GM21447 (cell line): ENCODE results near the gene ARMC6.
"Not testable (repeated sequence)": the region's sequence is repeated elsewhere in the genome, so short reads cannot be mapped to it uniquely, and the experiment has no call there.

ENCODE experiments used
- ATAC-seq: cut with Tn5 transposase; IDR thresholded peaks from one replicate; pipeline ENCODE4 v1.9.1; 2021; ENCODE audit not compliant: unreplicated experiment

The ARMC6 gene

DNA sequence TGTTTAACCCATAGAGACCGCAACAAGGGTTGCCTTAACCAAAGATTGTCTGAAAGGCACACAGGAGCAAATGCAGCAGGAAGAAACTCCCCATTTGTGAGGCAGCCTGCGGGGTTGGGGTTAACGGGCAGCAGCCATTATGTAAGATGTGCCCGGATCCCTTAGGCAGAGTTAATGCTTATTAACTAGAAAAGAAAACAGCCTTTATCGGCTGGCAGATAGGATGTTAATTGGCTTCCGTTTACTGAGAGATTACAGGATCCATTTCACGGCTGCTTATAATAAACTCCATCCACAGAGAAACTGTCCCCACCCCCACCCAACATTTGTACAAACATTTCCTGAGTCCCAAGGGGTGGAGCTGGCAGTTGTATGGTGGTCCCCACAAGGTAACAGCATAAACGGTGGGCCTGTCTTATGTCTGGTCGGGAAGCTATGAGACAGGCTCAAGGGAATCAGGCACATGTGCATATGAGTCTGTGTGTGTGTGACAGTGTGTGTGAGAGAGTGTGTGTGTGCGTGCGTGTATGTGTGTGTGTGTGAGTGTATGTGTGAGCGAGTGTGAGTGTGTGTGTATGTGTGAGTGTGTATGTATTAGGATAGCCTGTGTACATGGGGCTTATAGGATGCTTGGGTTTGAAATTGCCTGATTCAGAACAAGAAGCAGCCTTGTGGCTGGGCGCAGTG is 40.9 kb downstream of the ARMC6 start:
- ATAC-seq, result no peak

DNA sequence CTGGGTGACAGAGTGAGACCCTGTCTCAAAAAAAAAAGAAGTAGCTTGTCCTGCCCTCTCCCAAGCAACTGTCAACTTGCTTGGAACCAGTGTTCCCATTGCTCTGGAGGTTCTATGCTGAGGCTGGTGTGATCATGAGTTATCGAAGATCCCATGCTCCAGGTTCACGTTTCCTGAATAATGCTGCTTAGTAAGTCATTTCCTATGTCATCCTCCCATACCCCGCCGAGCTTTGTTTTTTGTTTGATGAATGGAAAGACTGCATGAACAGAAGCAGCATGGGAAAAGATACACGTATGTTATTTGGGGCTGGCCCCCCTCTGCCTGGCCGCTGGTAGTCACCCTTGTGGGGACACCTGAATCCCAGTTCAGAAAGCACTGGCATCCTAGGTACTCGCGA is 41.7 kb downstream of the ARMC6 start:
- ATAC-seq, result no peak

DNA sequence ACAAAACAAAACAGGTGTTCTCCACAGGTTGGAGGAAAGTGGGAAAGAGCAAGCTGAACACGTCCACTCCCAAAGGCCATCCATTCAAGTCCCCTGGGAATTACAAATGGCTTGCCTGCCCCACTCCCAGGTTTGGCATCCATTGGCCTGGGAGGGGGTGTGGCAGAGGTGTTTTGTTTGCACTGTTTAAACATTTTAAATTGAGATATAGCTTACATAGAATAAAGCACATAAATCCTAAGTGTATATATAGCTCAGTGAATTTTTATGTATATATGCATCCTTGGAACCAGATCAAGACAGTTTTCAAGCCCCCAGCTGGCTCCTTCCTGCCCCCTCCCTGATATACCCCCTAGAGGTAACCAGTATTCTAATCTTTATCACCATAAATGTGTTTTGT is 43.1 kb downstream of the ARMC6 start:
- ATAC-seq, result no peak

DNA sequence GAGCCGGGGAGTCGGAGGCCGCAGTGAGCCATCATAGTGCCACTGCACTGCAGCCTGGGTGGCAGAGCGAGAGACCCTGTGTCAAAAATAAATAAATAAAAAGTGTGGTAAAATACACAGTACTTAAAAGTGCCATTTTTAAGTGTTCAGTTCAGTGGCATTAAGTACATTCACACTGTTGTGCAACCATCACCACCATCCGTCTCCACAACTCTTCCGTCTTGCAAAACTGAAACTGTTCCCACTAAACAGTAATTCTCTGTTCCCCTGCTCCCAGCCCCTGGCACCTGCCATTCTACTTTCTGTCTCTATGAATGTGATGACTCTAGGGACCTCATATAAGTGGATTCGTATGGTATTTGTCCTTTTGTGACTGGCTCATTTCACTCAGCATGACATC is 43.7 kb downstream of the ARMC6 start:
- no peak for ATAC-seq

DNA sequence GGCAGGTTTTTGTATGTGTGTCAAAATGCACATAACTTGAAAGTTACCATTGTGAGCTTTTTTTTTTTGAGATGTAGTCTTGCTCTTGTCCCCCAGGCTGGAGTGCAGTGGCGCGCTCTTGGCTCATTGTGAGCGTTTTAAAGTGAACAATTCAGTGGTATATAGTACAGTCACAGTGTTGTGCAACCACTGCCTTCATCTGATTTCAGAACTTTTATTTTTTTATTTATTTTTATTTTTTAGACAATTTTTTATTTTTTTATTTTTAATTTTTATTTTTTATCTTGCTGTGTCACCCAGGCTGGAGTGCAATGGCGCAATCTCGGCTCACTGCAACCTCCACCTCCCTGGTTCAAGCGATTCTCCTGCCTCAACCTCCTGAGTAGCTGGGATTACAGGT is 45.4 kb downstream of the ARMC6 start:
- no peak for ATAC-seq

DNA sequence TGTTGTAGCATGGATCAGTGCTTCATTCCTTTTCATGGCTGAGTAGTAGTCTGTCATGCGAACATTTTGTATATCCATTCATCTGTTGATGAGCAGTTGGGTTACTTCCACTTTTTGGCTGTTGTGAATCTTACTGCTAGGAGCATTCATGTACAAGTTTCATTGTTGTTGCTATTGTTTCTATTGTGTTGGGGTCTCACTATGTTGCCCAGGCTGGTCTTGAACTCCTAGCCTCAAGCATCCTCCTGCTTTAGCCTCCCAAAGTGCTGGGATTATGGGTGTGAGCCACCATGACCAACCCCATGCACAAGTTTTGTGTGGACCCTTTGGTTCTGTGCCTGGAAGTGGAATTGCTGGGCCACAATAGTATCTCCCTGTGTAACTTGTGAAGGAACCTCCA is 46.2 kb downstream of the ARMC6 start:
- ATAC-seq, result no peak

DNA sequence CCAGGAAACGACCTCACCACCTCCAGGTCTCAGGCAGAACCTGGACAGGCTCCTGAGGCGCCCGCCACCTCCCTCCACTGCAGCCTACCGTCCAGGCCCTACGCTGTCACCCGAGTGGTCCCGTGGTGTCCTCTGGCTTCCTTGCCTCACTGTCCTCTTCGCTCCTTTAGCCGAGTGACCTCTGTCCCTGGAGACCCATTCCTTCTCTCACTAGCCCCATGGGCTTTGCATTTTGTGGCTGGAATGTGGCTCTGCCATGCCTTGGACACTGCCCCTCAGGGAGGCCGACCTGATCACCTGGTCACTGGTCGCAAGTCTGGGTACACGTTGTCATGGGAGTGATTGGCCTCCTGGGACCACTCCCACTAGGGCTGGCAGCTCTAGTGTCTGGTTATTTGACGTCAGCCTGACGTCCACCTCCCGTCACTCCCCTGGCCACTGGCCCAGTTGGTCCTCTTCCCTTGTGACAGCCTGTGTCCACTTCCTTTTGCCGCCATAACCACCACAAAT is 48.3 kb downstream of the ARMC6 start:
- no peak for ATAC-seq

DNA sequence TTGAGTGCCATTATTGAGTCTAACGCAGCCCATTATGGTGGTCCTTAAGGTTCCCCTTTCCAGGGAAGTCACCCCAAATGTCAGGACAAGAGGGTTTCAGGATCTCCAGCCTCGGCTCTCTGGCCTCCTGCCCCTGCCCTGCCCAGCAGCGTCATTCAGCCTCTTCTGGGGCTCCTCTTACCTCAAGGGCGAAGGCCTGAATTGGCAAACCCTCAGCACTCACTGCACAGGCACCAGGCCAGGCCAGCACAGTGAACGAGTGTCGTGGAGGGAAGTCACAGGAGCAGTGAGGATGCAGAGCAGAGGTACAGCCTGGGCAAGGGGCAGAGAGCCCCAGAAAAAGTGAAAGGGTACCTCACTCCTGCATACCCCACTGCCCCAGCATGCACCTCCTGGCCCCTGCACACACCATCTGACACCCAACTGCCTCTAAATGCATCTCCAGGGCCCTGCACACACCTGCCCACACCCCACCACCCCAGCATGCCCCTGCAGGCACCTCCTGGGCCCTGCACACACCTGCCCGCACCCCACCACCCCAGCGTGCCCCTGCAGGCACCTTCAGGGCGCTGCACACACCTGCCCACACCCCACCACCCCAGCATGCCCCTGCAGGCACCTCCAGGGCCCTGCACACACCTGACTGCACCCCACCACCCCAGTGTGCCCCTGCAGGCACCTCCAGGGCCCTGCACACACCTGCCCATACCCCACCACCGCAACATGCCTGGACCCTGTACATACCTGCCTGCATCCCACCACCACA is 50.2 kb downstream of the ARMC6 start:
- no peak for ATAC-seq

DNA sequence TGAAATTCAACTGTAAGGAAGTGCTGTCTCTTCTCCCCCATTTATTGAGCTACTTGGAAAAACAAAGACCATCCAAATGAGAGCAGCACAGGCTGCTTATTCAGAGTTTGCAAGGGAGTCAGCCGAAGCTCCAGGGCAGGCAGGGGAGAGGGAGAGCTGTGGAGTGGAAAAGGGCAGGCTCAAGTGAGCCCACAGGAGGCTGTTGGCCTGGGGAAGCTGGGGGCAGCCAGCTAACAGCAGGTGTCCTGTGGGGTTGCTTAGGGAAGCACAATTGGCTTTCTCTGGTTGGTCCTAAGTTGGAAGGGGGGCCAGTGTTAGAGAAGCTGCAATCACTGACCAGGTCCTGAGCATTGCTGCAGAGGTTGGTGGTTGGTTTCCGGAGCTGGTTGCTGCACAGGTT is 54.3 kb downstream of the ARMC6 start:
- ATAC-seq, result no peak

DNA sequence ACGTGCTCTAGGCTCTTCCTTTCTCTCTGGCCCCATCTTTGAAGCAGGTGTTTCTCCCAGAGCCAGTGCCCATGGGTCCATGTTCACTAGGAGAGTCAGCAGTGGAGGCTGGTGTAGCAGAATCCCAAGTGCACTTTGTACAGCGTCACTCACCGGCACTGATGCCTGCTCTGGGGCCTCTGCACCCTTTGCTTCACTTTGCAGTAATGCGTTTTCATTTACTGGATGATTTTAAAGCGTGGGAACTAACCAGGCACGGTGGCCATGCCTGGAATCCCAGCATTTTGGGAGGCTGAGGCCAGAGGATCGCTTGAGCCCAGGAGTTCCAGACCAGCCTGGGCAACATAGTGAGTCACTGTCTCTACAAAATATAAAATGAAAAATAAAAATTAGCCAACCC is 61.1 kb downstream of the ARMC6 start:
- ATAC-seq, result no peak

DNA sequence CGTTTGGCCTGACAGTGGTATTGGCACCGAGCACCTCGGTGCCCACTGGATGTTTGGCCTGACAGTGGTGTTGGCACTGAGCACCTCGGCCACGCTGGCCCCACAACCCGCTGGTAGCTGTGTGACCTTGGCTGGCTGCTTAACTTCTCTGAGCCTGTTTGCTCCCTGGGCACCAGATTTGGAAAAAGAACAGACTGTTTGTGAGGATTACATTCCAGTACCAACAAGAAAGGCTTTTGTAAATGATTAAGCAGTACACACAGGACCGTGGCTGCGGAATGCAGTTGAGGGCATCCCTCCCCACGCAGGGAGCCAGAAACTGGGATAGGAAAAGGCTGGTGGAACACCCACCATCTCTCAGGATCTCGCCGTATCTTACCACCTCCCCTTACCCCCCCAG is 62.3 kb downstream of the ARMC6 start:
- no peak for ATAC-seq

DNA sequence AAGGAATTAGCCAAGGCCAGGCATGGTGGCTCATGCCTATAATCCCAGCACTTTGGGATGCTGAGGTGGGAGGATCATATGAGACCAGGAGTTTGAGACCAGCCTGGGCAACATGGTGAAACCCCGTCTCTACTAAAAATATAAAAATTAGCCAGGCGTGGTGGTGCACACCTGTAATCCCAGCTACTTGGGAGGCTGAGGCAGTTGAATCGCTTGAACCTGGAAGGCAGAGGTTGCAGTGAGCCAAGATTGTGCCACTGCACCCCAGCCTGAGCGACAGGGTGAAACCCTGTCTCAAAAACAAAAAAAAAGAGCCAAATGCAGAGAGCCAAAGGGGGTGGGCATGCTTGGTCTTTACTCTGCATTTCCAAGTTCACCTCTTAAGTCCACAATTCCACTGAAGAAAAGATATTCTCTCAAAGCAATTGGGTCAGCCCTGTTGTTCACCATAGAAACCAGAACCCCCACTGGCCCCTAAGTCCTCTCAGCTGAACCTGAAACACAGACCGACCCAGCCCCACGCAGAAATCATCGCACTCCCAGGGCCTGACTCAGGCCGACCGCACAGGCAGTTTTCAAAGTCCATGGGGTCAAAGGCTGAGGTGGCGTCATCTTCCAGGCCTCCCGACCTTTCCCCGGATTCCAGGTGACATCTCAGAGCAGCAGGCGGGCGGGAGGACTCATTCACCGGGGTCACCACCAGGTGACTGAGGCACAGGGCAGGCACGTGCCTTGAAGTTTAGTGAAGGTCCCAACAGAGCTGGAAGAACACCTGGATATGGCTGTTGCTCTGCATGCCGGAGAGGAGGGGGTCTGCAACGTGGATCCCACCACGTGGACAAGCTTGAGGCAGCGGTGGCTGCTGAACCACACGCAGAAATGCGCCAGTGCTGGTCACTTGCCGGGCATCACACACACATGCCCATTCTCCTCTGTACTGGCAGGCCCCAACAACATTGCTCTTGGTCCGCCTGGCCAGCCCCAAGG is 63.5 kb downstream of the ARMC6 start:
- ATAC-seq, result no peak

DNA sequence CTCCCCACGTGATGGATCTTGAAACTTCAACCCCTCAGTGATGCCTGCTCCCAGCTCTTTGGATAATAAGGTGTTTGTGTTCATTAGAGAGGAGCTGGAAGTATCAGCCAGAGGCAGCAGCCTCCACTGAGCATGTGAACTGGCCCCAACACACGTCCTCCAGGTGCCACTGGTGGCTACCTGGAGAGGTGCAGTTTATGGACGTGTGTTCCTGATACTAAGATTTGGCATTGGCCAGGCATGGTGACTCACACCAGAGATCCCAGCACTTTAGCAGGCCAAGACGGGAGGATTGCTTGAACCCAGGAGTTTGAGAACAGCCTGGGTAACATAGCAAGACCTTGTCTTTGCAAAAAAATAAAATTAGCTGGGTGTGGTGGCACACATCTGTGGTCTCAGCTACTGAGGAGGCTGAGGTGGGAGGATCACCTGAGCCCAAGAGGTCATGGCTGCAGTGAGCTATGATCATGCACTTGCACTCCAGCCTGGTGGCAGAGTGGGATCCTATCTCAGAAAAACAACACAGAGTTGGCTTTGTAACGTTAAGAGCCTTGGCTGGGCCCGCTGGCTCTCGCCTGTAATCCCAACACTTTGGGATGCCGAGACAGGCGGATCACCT is 64.8 kb downstream of the ARMC6 start:
- no peak for ATAC-seq

DNA sequence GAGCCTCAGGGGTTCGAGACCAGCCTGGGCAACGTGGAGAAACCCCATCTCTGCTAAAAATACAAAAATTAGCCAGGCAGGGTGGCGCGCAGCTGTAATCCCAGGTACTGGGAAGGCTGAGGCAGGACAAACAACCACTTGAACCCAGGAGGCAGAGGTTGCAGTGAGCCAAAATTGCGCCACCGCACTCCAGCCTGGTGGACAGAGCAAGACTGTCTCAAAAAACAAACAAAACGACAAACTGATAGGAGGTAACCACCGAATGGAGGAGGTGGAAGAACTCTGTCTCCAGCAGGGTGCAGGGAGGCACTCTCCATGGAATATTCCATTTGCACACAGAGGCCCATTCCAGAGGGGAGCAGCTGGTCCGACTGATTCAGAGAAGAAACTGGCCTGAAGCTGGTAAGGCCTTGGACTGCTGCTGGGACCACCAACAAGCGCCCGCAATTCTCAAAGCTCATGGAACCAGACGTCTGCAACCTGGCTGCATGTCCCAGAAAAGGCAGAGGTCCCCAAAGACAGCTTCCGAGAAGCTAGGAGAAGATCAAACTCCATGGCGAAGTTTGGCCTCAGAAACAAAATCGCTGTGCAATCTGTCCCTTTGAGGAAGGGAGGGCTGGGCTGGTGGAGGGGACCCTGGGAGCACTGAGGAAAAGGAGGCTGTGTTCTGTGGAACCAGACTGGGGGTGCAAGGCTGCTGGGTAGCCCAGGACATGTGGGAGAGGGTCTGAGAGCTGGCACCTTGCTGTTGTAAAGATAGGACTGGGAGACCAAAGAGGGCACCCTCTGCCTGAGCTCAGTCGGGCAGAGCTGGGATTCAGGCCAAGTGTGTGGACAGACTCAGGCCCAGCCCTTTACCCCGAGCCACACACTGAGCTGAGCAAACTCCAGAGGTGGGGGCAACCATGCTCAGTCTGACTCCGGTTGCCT is 65.6 kb downstream of the ARMC6 start:
- ATAC-seq, result no peak

DNA sequence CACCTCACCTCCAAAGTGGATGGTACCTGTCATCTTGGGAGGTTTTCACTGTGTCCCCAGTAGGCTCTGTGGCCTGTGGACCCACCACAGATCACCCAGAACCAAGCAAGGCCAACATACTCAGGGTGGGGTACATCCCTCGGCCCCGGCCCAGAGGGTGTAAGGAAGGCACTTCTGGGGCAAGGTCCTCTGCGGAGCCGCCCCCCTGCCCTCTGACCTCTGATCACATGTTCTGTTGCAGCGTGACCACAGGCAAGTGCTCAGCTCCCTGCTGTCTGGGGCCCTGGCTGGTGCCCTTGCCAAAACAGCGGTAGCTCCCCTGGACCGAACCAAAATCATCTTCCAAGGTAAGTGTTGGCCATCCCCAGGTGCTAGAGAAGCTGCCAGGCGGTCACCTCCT is 68.1 kb downstream of the ARMC6 start:
- ATAC-seq, result no peak

DNA sequence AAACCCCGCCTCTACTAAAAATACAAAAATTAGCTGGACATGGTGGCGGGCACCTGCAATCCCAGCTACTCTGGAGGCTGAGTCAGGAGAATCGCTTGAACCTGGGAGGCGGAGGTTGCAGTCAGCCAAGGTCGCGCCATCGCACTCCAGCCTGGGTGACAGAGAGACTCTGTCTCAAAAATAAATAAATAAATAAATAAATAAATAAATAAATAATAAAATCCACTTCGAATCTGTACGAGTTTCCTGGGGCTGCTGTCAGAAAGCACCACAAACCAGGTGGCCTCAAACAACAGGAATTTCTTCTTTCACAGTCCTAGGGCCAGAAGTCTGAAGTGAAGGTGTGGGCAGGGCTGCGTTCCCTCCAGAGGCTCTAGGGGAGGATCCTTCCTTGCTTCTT is 69.2 kb downstream of the ARMC6 start:
- not testable (repeated sequence) for ATAC-seq

DNA sequence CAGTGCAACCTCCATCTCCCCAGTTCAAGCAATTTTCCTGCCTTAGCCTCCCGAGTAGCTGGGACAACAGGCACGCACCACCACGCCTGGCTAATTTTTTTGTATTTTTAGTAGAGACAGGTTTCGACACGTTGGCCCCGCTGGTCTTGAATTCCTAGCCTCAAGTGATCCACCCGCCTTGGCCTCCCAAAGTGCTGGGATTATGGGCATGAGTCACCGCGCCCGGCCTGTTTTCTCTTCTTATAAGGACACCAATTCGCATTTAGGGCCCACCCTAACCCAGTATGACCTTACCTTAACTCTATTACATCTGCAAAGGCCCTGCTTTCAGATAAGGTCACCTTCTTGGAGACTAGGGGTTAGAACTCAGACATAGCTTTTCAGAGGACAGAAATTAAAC is 69.8 kb downstream of the ARMC6 start:
- no peak for ATAC-seq

DNA sequence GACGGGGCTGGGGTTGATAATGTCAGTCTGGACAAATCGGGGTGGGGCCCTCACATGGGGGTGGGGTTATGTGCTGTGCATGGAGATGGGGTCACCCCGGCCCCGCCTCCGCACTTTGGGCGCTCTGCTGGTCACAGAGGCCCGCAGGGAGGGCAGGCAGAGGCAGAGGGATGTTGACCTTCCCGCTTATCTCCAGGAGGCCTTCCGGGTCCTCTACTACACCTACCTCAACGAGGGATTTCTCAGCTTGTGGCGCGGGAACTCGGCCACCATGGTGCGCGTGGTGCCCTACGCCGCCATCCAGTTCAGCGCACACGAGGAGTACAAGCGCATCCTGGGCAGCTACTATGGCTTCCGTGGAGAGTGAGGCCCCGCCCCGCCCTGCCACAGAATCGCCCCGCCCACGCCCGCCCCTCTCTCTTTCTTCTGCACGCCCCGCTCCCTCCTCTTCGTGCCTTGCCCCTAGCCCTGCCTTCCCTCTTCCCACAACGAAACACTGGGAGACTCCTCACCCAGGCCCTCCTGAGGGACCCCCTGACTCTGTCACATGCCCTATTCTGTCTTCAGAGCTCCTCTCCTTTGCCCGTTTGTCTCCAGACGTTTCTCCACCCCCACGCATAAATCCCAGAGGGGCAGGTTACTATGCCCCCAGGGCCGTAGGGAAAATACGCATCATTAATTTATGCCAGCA is 72.1 kb downstream of the ARMC6 start:
- no peak for ATAC-seq

DNA sequence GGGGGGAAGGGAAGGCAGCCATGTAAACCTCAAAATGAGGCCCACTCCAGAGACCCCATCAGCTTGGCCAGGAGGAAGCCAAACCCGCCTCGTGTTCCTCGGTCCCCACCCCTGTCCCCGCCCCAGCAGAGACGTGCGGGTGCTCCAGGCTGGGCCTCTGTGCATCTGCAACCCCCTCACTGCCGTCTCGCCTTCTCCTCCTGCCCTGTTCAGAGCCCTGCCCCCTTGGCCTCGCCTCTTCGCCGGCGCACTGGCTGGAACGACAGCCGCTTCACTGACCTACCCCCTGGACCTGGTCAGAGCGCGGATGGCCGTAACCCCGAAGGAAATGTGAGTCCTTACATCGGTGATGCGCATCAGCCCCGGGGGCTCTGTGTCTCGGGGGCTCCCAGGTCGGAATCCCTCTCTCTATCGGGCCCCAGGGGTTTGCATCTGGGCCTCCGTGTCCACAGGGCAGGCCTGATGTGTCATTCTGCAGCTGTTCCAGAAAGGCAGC is 72.7 kb downstream of the ARMC6 start:
- no peak for ATAC-seq
